BE2C (cell line): ENCODE measurements around the gene COIL.

Source experiments
- DNase-seq: peaks from one replicate; pipeline ENCODE4 v3.0.0-alpha.2; 2020
- H3K27me3 ChIP-seq: fragments of 250-450 bp; sonication (Bioruptor Pico); 2 replicates; pipeline ENCODE4 v1.5.1; 2020; ENCODE audit warnings: mild to moderate bottlenecking
- H3K36me3 ChIP-seq: fragments of 250-450 bp; sonication (Bioruptor Pico); 2 replicates; pipeline ENCODE4 v1.5.1; 2020; ENCODE audit warnings: mild to moderate bottlenecking
- H3K4me1 ChIP-seq: fragments of 250-450 bp; sonication (Bioruptor Pico); 2 replicates; pipeline ENCODE4 v1.5.1; 2020
- H3K4me3 ChIP-seq: 2 replicates; pipeline ENCODE4 v1.5.1; 2011; ENCODE audit warnings: low read depth, low read length
- H3K9me3 ChIP-seq: fragments of 250-450 bp; sonication (Bioruptor Pico); 2 replicates; pipeline ENCODE4 v1.5.1; 2020
- TF ChIP-seq, protein P1 (sequence below): IDR thresholded peaks from 2 replicates; pipeline ENCODE4 v1.5.1; 2012; ENCODE audit warnings: mild to moderate bottlenecking, low read depth, low read length

The COIL gene

GRCh38 chr17:56992364-56992763 lies 31.5 kb upstream of the COIL start:
- no peaks in the 10 kb centered on the region; the same call in 1 of the 2 replicates for H3K4me1 ChIP-seq
- no peaks in the 10 kb centered on the region for H3K27me3 ChIP-seq
- H3K9me3 ChIP-seq = no peaks in the 10 kb centered on the region
- H3K4me3 ChIP-seq = no peak overlapping the region
- peaks cover 29% of the 10 kb centered on the region for H3K36me3 ChIP-seq
- TF ChIP-seq, protein P1, sequence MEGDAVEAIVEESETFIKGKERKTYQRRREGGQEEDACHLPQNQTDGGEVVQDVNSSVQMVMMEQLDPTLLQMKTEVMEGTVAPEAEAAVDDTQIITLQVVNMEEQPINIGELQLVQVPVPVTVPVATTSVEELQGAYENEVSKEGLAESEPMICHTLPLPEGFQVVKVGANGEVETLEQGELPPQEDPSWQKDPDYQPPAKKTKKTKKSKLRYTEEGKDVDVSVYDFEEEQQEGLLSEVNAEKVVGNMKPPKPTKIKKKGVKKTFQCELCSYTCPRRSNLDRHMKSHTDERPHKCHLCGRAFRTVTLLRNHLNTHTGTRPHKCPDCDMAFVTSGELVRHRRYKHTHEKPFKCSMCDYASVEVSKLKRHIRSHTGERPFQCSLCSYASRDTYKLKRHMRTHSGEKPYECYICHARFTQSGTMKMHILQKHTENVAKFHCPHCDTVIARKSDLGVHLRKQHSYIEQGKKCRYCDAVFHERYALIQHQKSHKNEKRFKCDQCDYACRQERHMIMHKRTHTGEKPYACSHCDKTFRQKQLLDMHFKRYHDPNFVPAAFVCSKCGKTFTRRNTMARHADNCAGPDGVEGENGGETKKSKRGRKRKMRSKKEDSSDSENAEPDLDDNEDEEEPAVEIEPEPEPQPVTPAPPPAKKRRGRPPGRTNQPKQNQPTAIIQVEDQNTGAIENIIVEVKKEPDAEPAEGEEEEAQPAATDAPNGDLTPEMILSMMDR = no peak
- no peak for DNase-seq

DNA sequence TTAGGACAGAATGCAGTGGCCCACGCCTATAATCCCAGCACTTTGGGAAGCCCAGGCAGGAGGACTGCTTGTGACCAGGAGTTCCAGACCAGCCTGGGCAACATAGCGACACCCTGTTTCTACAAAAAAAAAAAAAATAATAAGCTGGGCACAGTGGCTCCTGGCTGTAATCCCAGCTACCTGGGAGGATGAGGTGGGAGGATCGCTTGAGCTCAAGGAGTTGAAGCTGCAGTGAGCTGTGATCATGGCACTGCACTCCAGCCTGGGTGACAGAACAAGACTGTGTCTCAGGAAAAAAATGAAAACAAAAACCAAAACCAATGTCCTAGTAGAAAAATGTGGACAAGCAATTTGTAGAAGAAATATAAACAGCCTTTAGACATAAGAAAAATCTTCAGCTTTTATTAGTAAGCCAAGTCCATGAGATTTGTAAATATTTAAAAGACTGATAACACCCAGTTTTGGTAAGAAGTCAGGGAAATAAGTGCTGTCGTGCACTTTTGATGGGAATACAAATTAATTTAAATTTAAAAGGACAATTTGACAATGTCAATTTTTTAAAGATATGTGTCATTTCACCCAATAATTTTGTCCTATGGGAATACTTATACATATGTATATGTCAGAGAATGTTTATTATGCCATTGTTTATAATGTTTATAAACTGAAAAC lies 28.2 kb upstream of the COIL start:
- Histone ChIP-seq H3K4me1 (no peaks in the 10 kb centered on the region; the same call in 1 of the 2 replicates), H3K9me3 (no peaks in the 10 kb centered on the region), H3K4me3 (no peak overlapping the region), H3K27me3 (no peaks in the 10 kb centered on the region), H3K36me3 (peaks cover 25% of the 10 kb centered on the region)
- TF ChIP-seq, protein P1 = no peak
- no peak for DNase-seq

- no peak for DNase-seq
- no peaks in the 10 kb centered on the region for H3K27me3 ChIP-seq
- H3K4me1 ChIP-seq = no peaks in the 10 kb centered on the region; the same call in 1 of the 2 replicates
- peaks cover 22% of the 10 kb centered on the region for H3K36me3 ChIP-seq
- TF ChIP-seq, protein P1 = no peak
- H3K4me3 ChIP-seq = no peak overlapping the region
- no peaks in the 10 kb centered on the region for H3K9me3 ChIP-seq
Measured at GRCh38 chr17:56987283-56987834, 26.5 kb upstream of the COIL start.

DNA sequence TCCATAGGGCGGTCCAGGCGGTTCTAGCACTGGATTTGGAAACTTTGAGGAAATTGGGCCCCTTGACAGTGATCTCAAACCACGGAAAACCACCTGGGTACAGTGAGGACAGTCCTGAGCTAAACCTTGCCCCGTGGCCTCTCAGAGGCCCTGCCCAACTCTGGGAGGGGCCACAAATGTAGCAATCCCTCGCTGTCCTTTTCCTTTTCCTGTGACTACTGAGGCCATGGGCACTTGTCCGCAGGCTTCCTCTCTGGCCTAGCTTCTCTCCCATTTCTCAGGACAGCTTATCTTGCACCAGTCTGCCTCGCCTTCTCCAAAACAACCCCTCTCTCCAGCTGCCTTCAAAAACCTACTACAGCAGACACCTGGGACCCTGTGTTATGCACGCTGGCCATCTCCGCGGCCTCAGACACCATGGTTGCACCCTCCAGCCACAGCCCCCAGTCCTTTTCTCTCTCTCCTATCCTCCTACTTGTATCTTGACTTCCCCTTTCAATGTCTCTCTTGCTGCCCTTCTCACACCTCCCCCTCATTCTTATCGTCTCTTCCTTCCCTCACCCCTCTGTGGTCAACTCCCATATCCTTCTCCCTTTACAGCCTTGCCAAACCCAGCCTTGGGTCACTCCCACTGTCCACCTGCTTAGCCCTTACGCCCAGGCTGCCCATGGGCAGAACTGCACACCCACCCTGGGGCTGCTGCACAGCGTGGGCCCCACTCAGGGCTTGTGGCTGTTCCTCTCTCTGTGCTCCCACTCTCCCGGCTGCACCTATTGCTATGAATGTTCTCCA lies 24.7 kb upstream of the COIL start:
- no peak overlapping the region for H3K4me3 ChIP-seq
- TF ChIP-seq, protein P1 = no peak
- peaks cover 17% of the 10 kb centered on the region for H3K36me3 ChIP-seq
- H3K27me3 ChIP-seq = no peaks in the 10 kb centered on the region
- H3K9me3 ChIP-seq = no peaks in the 10 kb centered on the region
- no peaks in the 10 kb centered on the region for H3K4me1 ChIP-seq
- no peak for DNase-seq

DNA sequence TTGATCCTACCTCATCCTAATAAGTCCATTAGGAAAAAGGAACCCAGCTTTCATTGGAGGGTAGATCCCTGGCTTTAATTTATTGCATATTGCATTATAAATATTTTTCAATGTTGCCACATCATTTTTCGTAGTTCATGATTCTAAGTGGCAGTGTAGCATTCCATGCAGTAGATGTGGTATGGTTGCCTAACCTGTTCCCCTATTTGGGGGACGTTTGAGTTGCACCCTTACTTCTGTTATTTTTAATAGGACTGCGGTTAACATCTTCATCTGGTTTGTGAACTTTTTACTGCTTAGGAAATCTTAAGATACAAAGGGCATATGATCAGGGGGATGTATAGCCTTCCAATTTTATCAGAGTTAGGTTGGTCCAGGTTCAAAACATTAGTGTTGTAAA lies 22.5 kb upstream of the COIL start:
- Histone ChIP-seq H3K4me3 (no peak overlapping the region), H3K4me1 (no peaks in the 10 kb centered on the region), H3K27me3 (no peaks in the 10 kb centered on the region), H3K36me3 (peaks cover 10% of the 10 kb centered on the region), H3K9me3 (no peaks in the 10 kb centered on the region)
- no peak for DNase-seq
- TF ChIP-seq, protein P1 = no peak
